Stimulated activated CD4-positive, alpha-beta T cell treated with anti-CD3 and anti-CD28 coated beads, Interleukin-15, amount 100 ng/mL, for 1 hour (primary cell): ENCODE data around the gene TEX35.

ENCODE experiments used
- DNase-seq, 2 donors: peaks; one replicate each; pipeline ENCODE4 v3.0.0-alpha.2; 2020; ENCODE audit warnings: low read depth in 1 of 2, low spot score in 1 of 2

Gene TEX35

GRCh38 chr1:178512566-178513277, at the start of gene TEX35:
Gene TEX35 (plus strand): TSS chr1:178513109. CDS start chr1:178513189, 80 bp downstream.
- no peak for DNase-seq

- DNase-seq = no peak
These were observed 48.8 kb upstream of the TEX35 start for GRCh38 chr1:178464141-178464540.

DNA sequence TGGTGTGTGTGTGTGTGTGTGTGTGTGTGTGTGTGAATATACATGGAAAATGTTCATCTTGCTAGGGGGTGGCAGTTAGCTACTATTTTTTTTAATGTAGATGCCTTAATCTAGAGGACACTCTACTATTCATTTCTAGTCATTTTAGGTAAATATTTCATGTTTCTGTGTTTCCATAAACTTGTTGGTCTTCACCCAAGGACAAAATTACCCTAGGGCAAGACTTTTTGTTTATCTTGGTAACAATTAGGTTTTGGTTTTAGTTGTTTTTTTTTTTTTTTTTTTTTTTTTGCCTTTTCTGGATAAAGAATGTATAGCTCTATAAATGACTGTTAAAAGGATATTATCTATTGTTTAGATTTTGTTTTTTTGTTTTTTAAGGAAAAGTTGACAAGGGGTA, 48.3 kb upstream of the TEX35 start:
- no peak for DNase-seq

DNA sequence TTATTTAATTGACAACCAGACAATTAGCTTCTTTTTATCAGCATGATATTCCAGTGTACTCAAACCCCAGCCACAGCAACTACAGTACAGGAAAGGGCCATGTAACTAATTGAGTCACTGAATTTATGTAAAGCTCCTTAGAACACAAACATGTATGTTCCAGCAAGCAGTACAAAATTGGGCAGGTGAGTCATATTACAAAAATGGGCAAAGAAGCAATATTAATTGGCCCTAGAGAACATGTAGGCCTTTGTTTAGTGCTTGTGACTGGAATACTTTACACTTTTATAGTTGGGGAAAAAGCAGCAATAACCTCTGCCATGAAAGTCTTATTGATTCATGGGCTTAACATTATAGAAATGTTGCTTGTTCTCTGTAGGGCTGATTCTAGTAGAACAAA, 47.9 kb upstream of the TEX35 start:
- no peak for DNase-seq

- DNase-seq = no peak
These were observed 45.1 kb upstream of the TEX35 start for GRCh38 chr1:178467837-178468236.

GRCh38 chr1:178470411-178470960, 42.4 kb upstream of the TEX35 start:
- no peak for DNase-seq

GRCh38 chr1:178472531-178472930, 40.4 kb upstream of the TEX35 start:
- no peak for DNase-seq

- DNase-seq = no peak
These were observed 35.5 kb upstream of the TEX35 start for GRCh38 chr1:178477373-178477772.

DNA sequence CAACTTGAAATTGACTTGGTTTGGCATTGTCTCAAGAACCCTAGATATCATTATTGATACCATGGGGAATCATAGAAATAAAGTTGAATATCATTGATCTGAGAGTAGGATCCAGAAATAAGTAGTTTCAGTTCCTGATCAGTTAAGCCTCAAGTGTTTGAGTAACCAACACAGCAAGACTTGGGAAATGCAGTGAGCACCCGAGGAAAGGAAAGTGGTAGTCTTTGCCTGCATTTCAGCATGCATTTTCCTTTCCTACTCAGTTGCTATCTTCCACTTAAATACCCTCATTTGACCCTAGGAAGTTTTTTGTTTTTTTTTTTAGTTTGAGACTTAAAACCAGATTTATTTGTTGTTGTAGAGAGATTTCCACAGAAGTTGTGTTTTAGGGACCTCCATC, 35.1 kb upstream of the TEX35 start:
- no peak for DNase-seq

DNA sequence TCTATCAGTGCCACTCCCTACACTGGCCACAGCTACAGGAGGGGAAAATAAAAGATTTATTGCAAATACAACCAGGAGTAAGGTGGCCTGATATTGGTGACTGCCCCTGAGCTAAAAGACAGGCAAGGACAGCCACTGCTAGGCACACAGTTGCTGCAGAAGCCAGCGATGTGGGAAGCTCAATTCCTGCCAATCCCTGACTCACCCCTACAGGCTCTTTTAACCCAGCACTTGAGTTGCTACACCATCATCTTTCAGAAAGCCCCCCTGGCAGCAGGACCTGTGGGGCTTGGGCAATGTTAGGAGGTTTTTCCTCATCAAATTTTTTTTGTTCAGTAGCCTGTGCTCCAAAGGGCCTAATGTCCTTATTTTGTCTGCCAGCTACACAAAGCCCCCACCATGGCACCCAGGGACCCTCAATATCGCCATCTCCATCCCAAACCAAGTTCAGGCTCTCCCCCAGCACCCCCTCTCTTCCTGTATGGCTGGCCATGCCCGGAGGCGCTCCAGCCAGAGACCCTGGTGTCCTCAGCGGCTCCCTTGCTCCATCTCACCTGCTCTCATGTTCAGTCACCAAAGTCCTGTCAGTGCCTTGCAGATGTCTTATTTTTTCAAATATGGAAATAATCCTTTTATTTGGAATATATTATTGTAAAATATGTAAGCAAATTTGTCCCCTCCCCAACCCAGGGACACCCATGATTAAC, 29.5 kb upstream of the TEX35 start:
- DNase-seq = no peak

DNA sequence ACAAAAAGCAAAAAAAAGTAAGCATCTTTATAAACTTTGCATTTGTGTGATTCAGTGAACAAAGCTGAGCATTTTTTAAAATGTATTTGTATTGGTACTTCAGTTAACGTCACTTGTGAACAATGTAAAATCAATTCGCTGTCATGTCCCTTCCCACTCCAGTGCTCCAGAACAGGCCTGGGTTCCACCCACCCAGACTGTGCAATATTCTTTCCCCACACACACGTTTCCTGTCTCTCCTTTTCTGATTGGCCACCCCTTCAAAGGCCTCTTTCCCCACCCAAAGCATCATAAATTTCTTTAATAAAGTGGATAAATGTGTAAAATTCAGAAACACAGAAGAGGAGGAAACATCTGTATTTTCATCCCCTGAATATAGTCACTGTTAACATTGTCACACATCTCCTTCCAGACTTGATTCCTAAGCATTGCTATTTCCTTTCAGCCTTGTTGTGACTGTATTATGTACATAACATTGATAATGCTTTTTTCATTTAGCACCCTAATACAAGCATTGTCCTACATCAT, 28.1 kb upstream of the TEX35 start:
- DNase-seq = no peak

DNA sequence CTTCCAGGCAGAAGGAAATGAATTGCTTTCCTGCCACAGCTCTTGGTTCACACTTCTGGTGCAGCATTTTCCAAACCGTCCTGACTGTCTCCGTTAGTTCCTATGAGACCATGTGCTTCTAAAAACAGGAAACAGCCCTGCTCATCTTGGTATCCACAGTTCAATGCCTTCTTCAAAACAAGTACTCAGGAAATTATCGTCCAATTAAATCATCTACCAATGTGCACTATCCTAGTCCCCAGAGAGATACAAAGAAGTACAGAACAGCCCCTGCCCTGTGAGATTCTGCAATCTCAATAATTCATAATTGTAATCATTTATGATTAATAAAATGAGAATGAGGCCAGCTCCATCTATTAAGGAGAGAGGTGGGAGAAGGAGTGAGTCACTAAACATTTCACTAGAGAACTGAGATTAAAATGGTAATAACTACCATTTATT, 27.3 kb upstream of the TEX35 start:
- DNase-seq = no peak

DNA sequence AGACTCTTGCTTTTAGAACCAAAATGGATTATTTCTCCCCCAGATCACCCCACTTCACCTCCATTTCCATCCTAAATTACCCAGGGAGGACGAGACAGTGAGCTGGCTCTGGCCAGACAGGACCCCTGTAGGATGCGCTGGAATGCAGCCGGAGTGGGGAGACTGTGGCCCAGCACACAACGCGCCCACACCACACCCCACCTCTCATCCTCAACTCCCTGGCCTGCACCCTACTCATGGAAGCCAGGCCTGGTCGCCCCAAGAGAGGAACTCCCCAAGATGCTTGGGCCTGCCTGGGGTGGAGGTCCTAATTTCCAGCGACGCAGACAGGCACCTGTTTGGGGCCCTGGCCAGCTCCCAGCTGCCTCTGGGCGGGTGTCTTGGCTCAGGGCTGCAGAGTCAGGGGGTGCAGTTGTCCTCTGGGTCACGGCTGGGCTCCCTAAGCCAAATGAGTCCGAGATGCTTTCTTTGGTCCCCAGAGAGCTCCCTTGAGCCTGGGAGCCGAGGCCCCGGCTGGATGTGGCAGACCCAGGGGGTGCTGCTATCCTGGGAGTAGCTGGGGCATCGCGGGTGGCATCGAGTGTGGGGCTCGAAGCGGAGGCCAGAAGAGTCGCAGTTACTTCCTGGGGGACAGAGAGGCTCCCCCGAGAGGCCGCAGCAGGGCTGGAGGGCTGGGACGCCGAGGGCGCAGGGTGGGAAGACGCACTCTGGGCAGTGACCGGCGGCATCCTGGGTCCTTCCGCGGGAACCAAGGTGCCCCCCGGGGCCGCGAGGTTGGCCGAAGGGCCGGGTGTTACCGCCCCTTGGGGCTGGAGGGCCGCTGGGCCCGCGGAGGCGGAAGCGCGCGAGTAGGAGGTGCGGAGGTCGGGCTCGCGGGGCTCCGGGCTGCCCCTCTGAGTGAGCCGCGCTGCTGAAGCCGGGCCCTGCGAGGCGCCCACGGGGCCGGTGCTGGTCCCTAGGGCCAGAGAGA, 26.5 kb upstream of the TEX35 start:
- DNase-seq = no peak

DNA sequence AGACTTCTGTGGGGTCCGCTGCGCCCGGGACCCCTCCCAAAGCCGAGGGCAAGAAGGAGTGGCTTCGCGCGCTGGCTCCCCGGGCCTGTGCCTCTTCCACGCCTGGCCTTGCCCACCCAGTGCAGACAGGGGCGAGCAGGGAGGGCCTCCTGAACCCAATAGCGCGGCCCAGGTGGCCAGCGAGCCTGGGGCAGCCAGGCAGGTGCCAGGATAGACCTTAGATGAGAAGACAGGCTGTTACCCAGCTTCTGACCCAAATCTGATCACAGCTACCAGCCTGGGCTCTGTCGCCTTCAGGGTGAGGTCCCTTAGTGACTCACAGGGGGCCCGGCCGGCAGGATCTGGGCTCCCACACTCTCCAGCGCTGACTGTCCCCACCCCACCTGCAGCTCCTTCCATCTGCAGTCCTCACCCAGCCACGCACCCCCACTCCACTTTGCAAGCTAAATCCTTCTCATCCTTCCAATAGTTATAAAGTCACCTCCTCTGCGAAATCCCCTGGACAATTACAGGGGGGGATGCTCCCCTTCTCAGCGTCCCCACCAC, 25.8 kb upstream of the TEX35 start:
- no peak for DNase-seq

DNA sequence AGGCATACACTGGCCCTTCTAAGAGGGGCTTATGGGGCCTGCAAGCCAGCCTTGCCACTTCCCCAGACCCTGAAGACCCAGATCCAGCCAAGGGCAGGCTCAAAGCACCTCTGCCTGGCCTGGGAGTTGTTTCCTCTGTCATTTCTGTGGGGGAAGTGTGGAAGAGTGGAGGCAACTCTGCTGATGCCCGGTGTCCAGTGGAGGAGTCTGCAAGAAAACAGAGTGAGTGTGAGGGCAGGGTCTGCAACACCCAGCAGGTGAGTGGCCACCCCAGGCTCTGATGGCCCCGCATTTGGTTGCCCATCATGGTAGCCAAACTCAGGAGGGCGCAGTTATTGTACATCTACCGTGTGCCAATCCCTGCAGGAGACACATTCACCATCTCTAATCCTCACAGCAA, 24.5 kb upstream of the TEX35 start:
- no peak for DNase-seq

- no peak for DNase-seq
These were observed 23.5 kb upstream of the TEX35 start for GRCh38 chr1:178489399-178489798.

DNA sequence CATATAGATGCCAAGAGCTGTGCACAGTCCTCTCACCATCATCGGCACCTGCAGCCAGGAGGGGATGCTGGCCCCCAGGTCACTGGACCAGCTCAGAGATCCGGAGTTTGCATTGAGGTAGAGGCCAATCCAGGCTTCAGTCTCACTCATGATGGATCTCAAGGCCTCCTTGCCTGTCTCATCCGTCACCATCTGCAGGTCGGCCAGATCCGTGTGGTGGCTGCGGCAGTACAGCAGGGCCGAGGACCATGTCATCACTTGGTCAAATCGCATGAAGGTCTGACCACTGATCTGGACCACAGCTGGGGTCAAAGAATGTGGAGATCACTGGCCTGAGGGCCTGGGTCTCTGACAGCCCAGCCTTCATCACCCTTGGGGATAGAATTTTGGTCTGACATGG, 22.8 kb upstream of the TEX35 start:
- no peak for DNase-seq

- DNase-seq = no peak
These were observed 21.9 kb upstream of the TEX35 start for GRCh38 chr1:178490967-178491366.

GRCh38 chr1:178491721-178492120, 21.2 kb upstream of the TEX35 start:
- DNase-seq = no peak

DNA sequence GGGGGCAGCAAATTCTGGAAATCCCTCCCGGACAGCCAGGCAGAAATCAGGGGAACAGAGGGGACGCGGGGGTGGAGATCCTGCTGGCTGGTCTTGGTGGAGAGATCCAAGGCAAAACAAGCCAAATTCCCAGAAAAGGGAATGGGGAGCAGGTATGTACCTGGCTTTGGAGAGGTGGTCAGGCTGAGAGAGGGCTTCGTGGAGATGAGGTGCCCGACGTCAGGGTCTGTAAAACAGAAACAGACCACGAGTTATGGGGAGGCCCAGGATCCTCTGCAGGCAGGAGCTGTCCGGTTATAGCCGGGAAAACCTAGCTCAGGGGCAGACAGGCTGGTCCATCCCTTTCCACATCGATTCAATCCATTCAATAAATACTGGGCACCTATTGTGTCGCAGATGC, 20.6 kb upstream of the TEX35 start:
- DNase-seq = no peak

- no peak for DNase-seq
These were observed 19.6 kb upstream of the TEX35 start for GRCh38 chr1:178493301-178493741.
